Mesenteric fat pad (tissue), 1 donor: ENCODE measurements around the gene ALOXE3. TPM values are rescaled to one million over a fixed set of nuclear protein-coding genes. Genes with fewer than 3 reads are reported as not detected.

Experiments used
- DNase-seq: peaks from one replicate; pipeline ENCODE4 v3.0.0-alpha.2; 2020; ENCODE audit warnings: low spot score
- microRNA-seq: library from miRNA; unstranded; fragments of <30 nt; microRNA quantifications from one replicate; pipeline ENCODE4 v1.2.0, GENCODE V29; 2020; ENCODE audit warnings: borderline number of aligned reads
- total RNA-seq: library from RNA; stranded (reverse); fragmentation: NEBNext Ultra II Directional; extraction: Animal tissue kit (Norgen Biotek cat#: 25700); gene quantifications from one replicate; pipeline ENCODE4 v1.2.1, GENCODE V29; 2021
- donor health status: DM: yes; HTN: yes; CAD: no.

Gene ALOXE3
- total RNA-seq, 1 donor from 2014 or later = not detected

GRCh38 chr17:8055851-8056231, 62.5 kb downstream of the ALOXE3 start:
- peak; percentile 72 for DNase-seq

- peak; percentile 16 for DNase-seq
These were observed 64.7 kb downstream of the ALOXE3 start for GRCh38 chr17:8053600-8053999.

- peak; percentile 60 for DNase-seq
These were observed 65.8 kb downstream of the ALOXE3 start for GRCh38 chr17:8052256-8053252.

- DNase-seq = peak; percentile 55
These were observed 66.5 kb downstream of the ALOXE3 start for GRCh38 chr17:8051831-8052230.

GRCh38 chr17:8048736-8049135, 69.6 kb downstream of the ALOXE3 start:
- peak; percentile 72 for DNase-seq

GRCh38 chr17:8048236-8048635, 70.1 kb downstream of the ALOXE3 start:
- peak; percentile 85 for DNase-seq

- DNase-seq = peak; percentile 68
These were observed 70.6 kb downstream of the ALOXE3 start for GRCh38 chr17:8047769-8048110.

GRCh38 chr17:8046929-8047768, 71.2 kb downstream of the ALOXE3 start:
- DNase-seq = peak; percentile 83

- DNase-seq = peak; percentile 73
These were observed 71.9 kb downstream of the ALOXE3 start for GRCh38 chr17:8046306-8046928.

Small RNAs within 50 kb of the gene (microRNA-seq; reads per million reads assigned to microRNA genes)
- not detected for gene MIR4314
- gene MIR6883 = not detected

Other genes starting within 250 kb of the ALOXE3 start
- 40.9 TPM for gene CHD3, start 229.7 kb downstream of the ALOXE3 start, total RNA-seq
- 0.80 TPM for gene RNF227, start 202.2 kb downstream of the ALOXE3 start, total RNA-seq
- 1.3 TPM for gene KCNAB3, start 188.7 kb downstream of the ALOXE3 start, total RNA-seq
- 97.5 TPM for gene TRAPPC1, start 186.6 kb downstream of the ALOXE3 start, total RNA-seq
- gene CNTROB, start 186.3 kb downstream of the ALOXE3 start, total RNA-seq = 17.5 TPM
- gene GUCY2D, start 115.9 kb downstream of the ALOXE3 start, total RNA-seq = not detected
- gene ALOX15B, start 79.5 kb downstream of the ALOXE3 start, total RNA-seq = 2.9 TPM
- gene ALOX12B, start 30.8 kb downstream of the ALOXE3 start, total RNA-seq = not detected
- not detected for gene HES7, start 5.6 kb upstream of the ALOXE3 start, total RNA-seq
- 316 TPM for gene PER1, start 33.9 kb upstream of the ALOXE3 start, total RNA-seq
- gene VAMP2, start 44.4 kb upstream of the ALOXE3 start, total RNA-seq = 52.4 TPM
- gene TMEM107, start 57.9 kb upstream of the ALOXE3 start, total RNA-seq = 16.3 TPM
- gene BORCS6, start 71.7 kb upstream of the ALOXE3 start, total RNA-seq = 5.8 TPM
- gene AURKB, start 92.1 kb upstream of the ALOXE3 start, total RNA-seq = not detected
- gene CTC1, start 129.5 kb upstream of the ALOXE3 start, total RNA-seq = 34.3 TPM
- 39.2 TPM for gene PFAS, start 130.8 kb upstream of the ALOXE3 start, total RNA-seq
- 20.8 TPM for gene RANGRF, start 170.2 kb upstream of the ALOXE3 start, total RNA-seq
- 3.9 TPM for gene SLC25A35, start 176.9 kb upstream of the ALOXE3 start, total RNA-seq
- 71.8 TPM for gene ARHGEF15, start 191.7 kb upstream of the ALOXE3 start, total RNA-seq
- not detected for gene ODF4, start 221.3 kb upstream of the ALOXE3 start, total RNA-seq